ENCODE data around the gene SWAP70. TPM values are rescaled to one million over a fixed set of nuclear protein-coding genes. Genes with fewer than 3 reads are reported as not detected.

The SWAP70 gene
- total RNA-seq, 4 donors from 2014 or later = 29.7 to 53.6 (median 38.8) TPM

DNA sequence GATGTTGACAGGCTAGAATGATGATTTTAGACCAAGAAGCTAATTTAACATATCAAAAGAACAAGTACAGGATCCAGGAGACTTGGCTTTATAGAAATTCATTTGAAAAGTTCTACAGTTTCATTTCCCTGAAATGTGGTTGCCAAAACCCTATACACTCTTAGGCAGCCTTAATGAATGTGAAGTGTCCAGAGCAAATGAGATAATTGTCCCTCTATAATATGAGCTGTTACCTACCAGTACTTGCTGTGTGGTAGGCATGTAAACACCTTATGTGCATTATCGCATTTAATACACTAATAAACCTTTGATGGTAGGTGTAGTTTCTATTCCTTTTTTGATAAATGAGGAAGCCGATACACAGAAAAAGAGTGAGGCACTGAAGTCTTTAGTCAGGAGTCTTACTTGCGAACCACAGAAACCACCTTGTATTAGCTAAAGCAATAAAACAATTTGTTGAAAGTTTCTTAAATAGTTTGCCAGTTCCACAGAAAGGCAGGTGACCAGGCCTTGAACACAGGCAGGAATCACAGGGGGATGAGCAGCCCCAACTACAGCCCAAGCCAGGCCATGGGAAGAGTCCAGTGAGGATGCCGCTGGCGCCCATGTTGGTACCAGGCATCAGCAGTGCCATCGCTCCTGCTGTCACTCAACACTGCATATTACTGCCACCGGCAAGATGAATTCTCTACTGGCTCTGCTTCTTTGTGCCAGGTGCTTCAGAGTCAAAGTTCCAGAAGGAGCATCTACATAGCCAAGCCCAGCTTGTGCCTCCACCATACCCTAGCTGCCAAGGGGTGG lies 81.7 kb downstream of the SWAP70 start:
- TF ChIP-seq POLR2A (IDR thresholded peaks at IDR 0.05) = no peak
- TF ChIP-seq, protein P1, sequence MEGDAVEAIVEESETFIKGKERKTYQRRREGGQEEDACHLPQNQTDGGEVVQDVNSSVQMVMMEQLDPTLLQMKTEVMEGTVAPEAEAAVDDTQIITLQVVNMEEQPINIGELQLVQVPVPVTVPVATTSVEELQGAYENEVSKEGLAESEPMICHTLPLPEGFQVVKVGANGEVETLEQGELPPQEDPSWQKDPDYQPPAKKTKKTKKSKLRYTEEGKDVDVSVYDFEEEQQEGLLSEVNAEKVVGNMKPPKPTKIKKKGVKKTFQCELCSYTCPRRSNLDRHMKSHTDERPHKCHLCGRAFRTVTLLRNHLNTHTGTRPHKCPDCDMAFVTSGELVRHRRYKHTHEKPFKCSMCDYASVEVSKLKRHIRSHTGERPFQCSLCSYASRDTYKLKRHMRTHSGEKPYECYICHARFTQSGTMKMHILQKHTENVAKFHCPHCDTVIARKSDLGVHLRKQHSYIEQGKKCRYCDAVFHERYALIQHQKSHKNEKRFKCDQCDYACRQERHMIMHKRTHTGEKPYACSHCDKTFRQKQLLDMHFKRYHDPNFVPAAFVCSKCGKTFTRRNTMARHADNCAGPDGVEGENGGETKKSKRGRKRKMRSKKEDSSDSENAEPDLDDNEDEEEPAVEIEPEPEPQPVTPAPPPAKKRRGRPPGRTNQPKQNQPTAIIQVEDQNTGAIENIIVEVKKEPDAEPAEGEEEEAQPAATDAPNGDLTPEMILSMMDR (IDR thresholded peaks at IDR 0.05) = no peak
- Histone ChIP-seq H3K4me1 (peaks cover 10 to 47% of the 10 kb centered on the region in 2 donors), H3K36me3 (peaks cover 3 to 7% of the 10 kb centered on the region in 2 donors), H3K27me3 (no peaks in the 10 kb centered on the region), H3K9me3 (no peaks in the 10 kb centered on the region), H3K27ac (peak overlapping the region in 1 of 3 donors; percentile 12), H3K4me3 (replicated peaks in 1 of 3) (no peak overlapping the region)
- intact Hi-C loops (cut with DNase I) = no loop called here
- no peak for DNase-seq
- WGBS, 2 donors = 85 to 92% methylated on average over 7 of the region's 7 CpGs

DNA sequence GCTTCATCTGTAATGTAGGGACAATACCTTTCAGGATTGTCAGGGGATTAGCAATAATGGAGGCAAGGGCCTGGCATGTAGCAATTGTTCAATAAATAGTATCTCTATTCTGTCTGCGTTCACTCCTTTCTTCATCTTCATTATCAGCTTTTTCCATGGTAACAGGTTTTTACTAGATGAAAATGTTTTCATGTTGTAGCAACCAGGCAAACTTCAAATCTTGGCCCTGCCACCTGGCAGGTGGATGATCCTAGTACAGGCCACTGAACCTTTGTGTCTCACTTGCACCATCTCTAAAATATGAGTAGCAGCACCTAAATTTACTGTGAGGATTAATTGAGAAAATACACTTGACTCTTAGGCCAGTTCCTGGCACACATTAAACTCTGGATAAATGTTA lies 83.4 kb downstream of the SWAP70 start:
- H3K4me1 ChIP-seq = peaks cover 0 to 38% of the 10 kb centered on the region in 2 donors
- TF ChIP-seq POLR2A (IDR thresholded peaks at IDR 0.05) = no peak
- TF ChIP-seq, protein P1 (IDR thresholded peaks at IDR 0.05) = no peak
- intact Hi-C loops (cut with DNase I) = no loop called here
- H3K27me3 ChIP-seq = no peaks in the 10 kb centered on the region
- peak overlapping the region; percentile 4 to 61 (median 49) for H3K27ac ChIP-seq
- peaks cover 3 to 10% of the 10 kb centered on the region in 2 donors for H3K36me3 ChIP-seq
- WGBS, 2 donors = 83% methylated on average over 1 of the region's 1 CpG
- DNase-seq = no peak
- H3K4me3 ChIP-seq (replicated peaks in 1 of 3) = no peak overlapping the region
- no peaks in the 10 kb centered on the region for H3K9me3 ChIP-seq

DNA sequence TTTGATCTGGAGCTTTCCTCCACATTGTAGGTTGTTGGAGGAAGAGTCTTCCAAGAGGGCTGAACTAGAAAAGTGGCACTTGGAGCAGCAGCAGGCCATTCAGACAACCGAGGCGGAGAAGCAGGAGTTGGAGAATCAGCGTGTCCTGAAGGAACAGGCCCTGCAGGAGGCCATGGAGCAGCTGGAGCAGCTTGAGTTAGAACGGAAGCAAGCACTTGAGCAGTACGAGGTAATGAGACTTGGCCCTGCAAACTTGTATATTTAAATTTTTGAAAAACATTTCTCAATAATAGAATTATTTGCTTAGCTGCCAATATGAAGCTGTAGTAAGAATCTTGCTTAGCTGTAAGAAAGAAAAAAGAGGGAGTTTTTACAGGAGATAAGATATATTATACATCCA lies 84.0 kb downstream of the SWAP70 start:
- no peaks in the 10 kb centered on the region for H3K27me3 ChIP-seq
- no peaks in the 10 kb centered on the region for H3K9me3 ChIP-seq
- peaks cover 0 to 35% of the 10 kb centered on the region in 2 donors for H3K4me1 ChIP-seq
- peaks cover 3 to 10% of the 10 kb centered on the region in 2 donors for H3K36me3 ChIP-seq
- TF ChIP-seq, protein P1 (IDR thresholded peaks at IDR 0.05) = no peak
- no peak for TF ChIP-seq POLR2A (IDR thresholded peaks at IDR 0.05)
- H3K27ac ChIP-seq = peak overlapping the region; percentile 16 to 61 (median 49)
- WGBS, 2 donors = 51 to 61% methylated on average over 5 of the region's 5 CpGs
- peak; percentile 54 to 63 for DNase-seq
- H3K4me3 ChIP-seq (replicated peaks in 1 of 3) = no peak overlapping the region
- intact Hi-C loops (cut with DNase I) = loop anchor here (2.0 kb wide), 1 partner anchor 129 kb away; no protein-coding TSS in a partner anchor

DNA sequence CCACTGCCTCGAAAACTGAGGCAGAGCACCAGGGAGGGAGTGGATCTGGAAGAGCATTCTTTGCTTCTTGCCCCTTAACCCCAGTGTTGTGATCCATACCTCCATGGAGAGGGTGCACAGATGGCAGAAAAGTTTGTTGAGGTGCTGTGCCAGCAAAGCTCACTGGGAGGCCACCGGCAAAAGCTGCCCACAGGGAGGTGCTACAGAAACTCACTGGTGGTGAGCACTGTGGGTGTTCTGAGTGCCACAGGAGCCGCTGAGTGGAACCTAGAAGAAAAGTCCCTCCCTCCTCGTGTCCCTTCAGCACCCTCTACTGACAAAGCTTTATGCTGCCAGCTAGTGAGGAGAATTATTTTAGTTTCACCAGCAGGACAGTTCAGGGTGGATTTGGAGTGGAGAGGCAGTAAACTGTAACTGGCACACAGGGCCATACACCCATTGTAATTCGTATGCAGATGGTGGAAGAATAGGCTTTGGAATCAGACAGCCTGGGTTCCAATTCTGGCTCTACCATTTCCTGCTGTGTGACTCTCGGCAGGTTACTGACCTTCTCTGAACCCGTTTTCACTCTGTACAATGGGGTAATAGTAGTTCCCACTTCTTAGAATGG lies 84.6 kb downstream of the SWAP70 start:
- Histone ChIP-seq H3K36me3 (peaks cover 3 to 10% of the 10 kb centered on the region in 2 donors), H3K4me1 (peaks cover 0 to 38% of the 10 kb centered on the region in 2 donors), H3K4me3 (replicated peaks in 1 of 3) (no peak overlapping the region), H3K9me3 (no peaks in the 10 kb centered on the region), H3K27ac (peak overlapping the region; percentile 16 to 61 (median 49)), H3K27me3 (no peaks in the 10 kb centered on the region)
- TF ChIP-seq, protein P1 (IDR thresholded peaks at IDR 0.05) = peak; percentile 43 to 96 (median 88)
- no peak for TF ChIP-seq POLR2A (IDR thresholded peaks at IDR 0.05)
- intact Hi-C loops (cut with DNase I) = loop anchor here (2.0 kb wide), 1 partner anchor 130 kb away; no protein-coding TSS in a partner anchor
- peak; percentile 70 to 73 for DNase-seq
- 43 to 53% methylated on average over 7 of the region's 7 CpGs for WGBS, 2 donors
